Colonic mucosa (tissue), 4 donors: Measurements from ENCODE around the gene DNAH3. TPM values are rescaled to one million over a fixed set of nuclear protein-coding genes. Genes with fewer than 3 reads are reported as not detected.
"Not testable (repeated sequence)": the region's sequence is repeated elsewhere in the genome, so short reads cannot be mapped to it uniquely, and the experiment has no call there.

Source experiments
- DNase-seq: peaks from one replicate; pipeline ENCODE4 v3.0.0-alpha.2; 2020
- H3K27ac ChIP-seq: fragments of 200-600 bp; one replicate; pipeline ENCODE4 v1.8.0; 2021
- H3K27me3 ChIP-seq: fragments of 200-600 bp; one replicate; pipeline ENCODE4 v1.8.0; 2021
- H3K36me3 ChIP-seq: fragments of 200-600 bp; one replicate; pipeline ENCODE4 v1.8.0; 2021
- H3K4me1 ChIP-seq: fragments of 200-600 bp; one replicate; pipeline ENCODE4 v1.8.0; 2021; ENCODE audit warnings: mild to moderate bottlenecking
- H3K4me3 ChIP-seq: fragments of 200-600 bp; one replicate; pipeline ENCODE4 v1.8.0; 2021
- H3K9ac ChIP-seq, 2 donors: one replicate each; pipeline ENCODE4 v1.7.0; 2013; ENCODE audit warnings: control low read depth in 2 of 2, low read depth in 2 of 2, low read length in 2 of 2
- H3K9me3 ChIP-seq: fragments of 200-600 bp; one replicate; pipeline ENCODE4 v1.8.0; 2021
- CTCF ChIP-seq: fragments of 200-600 bp; IDR thresholded peaks from one replicate; pipeline ENCODE4 v1.8.0; 2022; ENCODE audit warnings: antibody characterized with exemption, mild to moderate bottlenecking
- intact Hi-C: fragments of 100-400 bp; cut with DNase I; formaldehyde crosslinking; loops from one replicate; pipeline ENCODE4 v1.14.1; 2022
- total RNA-seq, 2 donors: library from RNA; stranded (reverse); fragmentation: NEBNext Ultra II Directional in 1 of 2; extraction: Animal tissue kit (Norgen Biotek cat#: 25700) in 1 of 2; gene quantifications; one replicate each; pipeline ENCODE4 v1.2.1, GENCODE V29; 2021
- donor health status: healthy.
- donor health status: DM: no; HTN: no; CAD: no.
- donor health status: DM: no; HTN: no; CAD: no.

Gene DNAH3
- total RNA-seq, 2 donors from 2014 or later = 4.2 to 5.1 TPM

- no peak for TF ChIP-seq CTCF
- H3K9me3 ChIP-seq = no peaks in the 10 kb centered on the region
These were observed 174.1 kb downstream of the DNAH3 start for GRCh38 chr16:20976576-20976975.

DNA sequence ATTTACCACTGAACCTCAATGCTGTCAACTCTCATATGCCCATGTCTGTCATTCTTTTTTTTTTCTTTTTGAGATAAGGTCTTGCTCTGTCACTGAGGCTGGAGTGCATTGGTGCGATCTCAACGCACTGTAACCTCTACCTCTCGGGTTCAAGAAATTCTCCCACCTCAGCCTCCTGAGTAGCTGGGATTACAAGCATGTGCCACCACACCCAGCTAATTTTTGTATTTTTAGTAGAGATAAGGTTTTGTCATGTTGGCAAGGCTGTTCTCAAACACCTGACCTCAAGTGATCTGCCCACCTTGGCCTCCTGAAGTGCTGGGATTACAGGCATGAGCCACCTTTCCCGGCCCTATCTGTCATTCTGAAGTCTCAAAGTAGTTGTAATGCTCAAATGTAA is 177.4 kb downstream of the DNAH3 start:
- not testable (repeated sequence) for H3K4me1 ChIP-seq, H3K27ac ChIP-seq

More at GRCh38 chr16:20976576-20976975, 174.1 kb downstream of the DNAH3 start:
- H3K9ac ChIP-seq = no peak overlapping the region
- H3K27ac ChIP-seq = no peak overlapping the region
- no peak for DNase-seq
- H3K36me3 ChIP-seq = no peaks in the 10 kb centered on the region
- H3K4me3 ChIP-seq = no peak overlapping the region
- no peaks in the 10 kb centered on the region for H3K27me3 ChIP-seq
- intact Hi-C loops = no loop called here
- no peaks in the 10 kb centered on the region for H3K4me1 ChIP-seq

GRCh38 chr16:20971401-20971800 is 179.2 kb downstream of the DNAH3 start:
- intact Hi-C loops = no loop called here
- Histone ChIP-seq H3K27ac (no peak overlapping the region), H3K9ac (no peak overlapping the region), H3K36me3 (no peaks in the 10 kb centered on the region), H3K27me3 (no peaks in the 10 kb centered on the region), H3K4me1 (no peaks in the 10 kb centered on the region), H3K9me3 (no peaks in the 10 kb centered on the region), H3K4me3 (no peak overlapping the region)
- TF ChIP-seq CTCF = no peak
- DNase-seq = no peak

More for the DNA sequence above, 177.4 kb downstream of the DNAH3 start:
- H3K27me3 ChIP-seq, DNase-seq, H3K4me3 ChIP-seq, intact Hi-C loops, H3K36me3 ChIP-seq, H3K9me3 ChIP-seq, H3K9ac ChIP-seq: not testable (repeated sequence)

GRCh38 chr16:20969386-20969785 is 181.3 kb downstream of the DNAH3 start:
- Histone ChIP-seq H3K27ac (no peak overlapping the region), H3K4me3 (no peak overlapping the region), H3K4me1 (no peaks in the 10 kb centered on the region), H3K36me3 (no peaks in the 10 kb centered on the region), H3K27me3 (no peaks in the 10 kb centered on the region), H3K9me3 (no peaks in the 10 kb centered on the region), H3K9ac (no peak overlapping the region)
- no peak for TF ChIP-seq CTCF
- intact Hi-C loops = no loop called here
- DNase-seq = no peak

- no peaks in the 10 kb centered on the region for H3K27me3 ChIP-seq
- no peak for TF ChIP-seq CTCF
These were observed 181.9 kb downstream of the DNAH3 start for GRCh38 chr16:20968765-20969164.

GRCh38 chr16:20960899-20961298 is 189.7 kb downstream of the DNAH3 start:
- H3K27ac ChIP-seq = no peak overlapping the region
- intact Hi-C loops = no loop called here
- H3K4me3 ChIP-seq = no peak overlapping the region
- TF ChIP-seq CTCF = no peak
- no peaks in the 10 kb centered on the region for H3K36me3 ChIP-seq
- no peaks in the 10 kb centered on the region for H3K4me1 ChIP-seq
- DNase-seq = no peak
- no peaks in the 10 kb centered on the region for H3K9me3 ChIP-seq
- H3K9ac ChIP-seq = no peak overlapping the region
- no peaks in the 10 kb centered on the region for H3K27me3 ChIP-seq

More at GRCh38 chr16:20968765-20969164, 181.9 kb downstream of the DNAH3 start:
- no peak overlapping the region for H3K9ac ChIP-seq
- no peak for DNase-seq
- H3K9me3 ChIP-seq = no peaks in the 10 kb centered on the region
- intact Hi-C loops = no loop called here
- no peaks in the 10 kb centered on the region for H3K4me1 ChIP-seq
- no peak overlapping the region for H3K4me3 ChIP-seq
- H3K36me3 ChIP-seq = no peaks in the 10 kb centered on the region
- H3K27ac ChIP-seq = no peak overlapping the region
